GM12875 (cell line): ENCODE measurements around the gene RGR.

Source experiments
- H3K4me3 ChIP-seq: one replicate; pipeline ENCODE4 v1.5.1; 2011; ENCODE audit warnings: low read depth, low read length, control low read depth
- TF ChIP-seq, protein P1 (sequence below): IDR thresholded peaks from 2 replicates; pipeline ENCODE4 v1.5.1; 2011; ENCODE audit warnings: low read depth, mild to moderate bottlenecking, control low read depth, inconsistent platforms, low read length, moderate library complexity, borderline replicate concordance; ENCODE audit not compliant: insufficient read depth

The RGR gene

DNA sequence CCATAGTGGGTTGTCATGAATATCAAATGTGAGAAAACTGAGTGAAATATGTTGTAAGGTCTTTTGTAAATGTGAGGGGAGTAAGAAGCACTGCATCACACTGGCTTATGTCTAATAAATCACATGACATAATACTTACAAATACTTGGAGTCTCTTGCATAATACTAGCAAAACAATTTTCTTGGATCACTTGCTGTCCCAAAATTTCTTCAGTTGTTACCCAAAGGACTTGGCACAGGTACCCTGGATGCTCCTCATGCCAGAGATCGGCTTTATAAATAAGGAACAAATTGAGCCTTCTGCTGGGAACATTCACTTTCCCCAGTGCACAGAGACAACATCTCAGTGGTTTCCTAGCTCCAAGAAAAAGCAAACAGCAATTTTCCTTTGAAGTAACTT, 14.5 kb upstream of the RGR start:
- no peak overlapping the region for H3K4me3 ChIP-seq
- TF ChIP-seq, protein P1, sequence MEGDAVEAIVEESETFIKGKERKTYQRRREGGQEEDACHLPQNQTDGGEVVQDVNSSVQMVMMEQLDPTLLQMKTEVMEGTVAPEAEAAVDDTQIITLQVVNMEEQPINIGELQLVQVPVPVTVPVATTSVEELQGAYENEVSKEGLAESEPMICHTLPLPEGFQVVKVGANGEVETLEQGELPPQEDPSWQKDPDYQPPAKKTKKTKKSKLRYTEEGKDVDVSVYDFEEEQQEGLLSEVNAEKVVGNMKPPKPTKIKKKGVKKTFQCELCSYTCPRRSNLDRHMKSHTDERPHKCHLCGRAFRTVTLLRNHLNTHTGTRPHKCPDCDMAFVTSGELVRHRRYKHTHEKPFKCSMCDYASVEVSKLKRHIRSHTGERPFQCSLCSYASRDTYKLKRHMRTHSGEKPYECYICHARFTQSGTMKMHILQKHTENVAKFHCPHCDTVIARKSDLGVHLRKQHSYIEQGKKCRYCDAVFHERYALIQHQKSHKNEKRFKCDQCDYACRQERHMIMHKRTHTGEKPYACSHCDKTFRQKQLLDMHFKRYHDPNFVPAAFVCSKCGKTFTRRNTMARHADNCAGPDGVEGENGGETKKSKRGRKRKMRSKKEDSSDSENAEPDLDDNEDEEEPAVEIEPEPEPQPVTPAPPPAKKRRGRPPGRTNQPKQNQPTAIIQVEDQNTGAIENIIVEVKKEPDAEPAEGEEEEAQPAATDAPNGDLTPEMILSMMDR, result no peak

GRCh38 chr10:84232376-84232775, 12.5 kb upstream of the RGR start:
- H3K4me3 ChIP-seq, result no peak overlapping the region
- TF ChIP-seq, protein P1, result no peak

DNA sequence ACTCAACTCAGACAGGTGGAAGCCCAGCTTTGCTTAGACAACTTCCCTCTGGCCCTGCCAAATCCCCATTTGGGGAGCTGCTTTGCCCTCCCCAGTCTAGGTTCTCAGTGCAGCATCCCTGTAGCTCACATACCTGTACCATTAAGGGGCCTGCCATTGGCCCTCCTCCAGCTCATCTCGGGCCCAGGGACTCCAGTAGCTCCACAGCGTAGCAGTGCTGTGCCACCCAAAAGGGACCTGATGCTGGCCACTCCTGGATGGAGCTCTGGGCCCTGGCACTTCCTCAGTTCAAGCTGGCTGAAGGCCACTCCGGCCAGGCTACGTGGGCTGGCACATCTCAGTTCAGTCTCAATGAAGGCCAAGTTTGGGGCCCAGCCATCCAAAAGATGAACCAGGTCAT, 10.9 kb upstream of the RGR start:
- TF ChIP-seq, protein P1, result no peak
- no peak overlapping the region for H3K4me3 ChIP-seq

DNA sequence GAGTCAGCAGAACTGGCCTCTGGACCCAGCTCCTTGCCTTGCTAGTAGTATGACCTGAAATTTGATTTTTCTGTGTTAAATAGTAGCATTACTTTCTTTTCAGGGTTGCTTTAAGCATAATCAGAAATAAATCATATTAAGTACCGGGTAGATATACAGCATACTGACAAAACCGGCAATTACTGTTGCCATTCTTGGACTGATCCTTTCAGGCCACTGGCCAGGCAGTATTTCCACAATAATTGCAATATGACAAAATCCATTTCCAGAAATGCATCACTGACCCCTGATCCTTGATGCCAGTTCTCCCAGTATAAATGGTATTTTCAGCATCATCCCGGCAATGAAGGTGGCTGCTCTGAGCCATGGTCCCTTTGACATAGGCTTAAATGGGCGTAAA, 10.4 kb upstream of the RGR start:
- TF ChIP-seq, protein P1, result no peak
- no peak overlapping the region for H3K4me3 ChIP-seq

- H3K4me3 ChIP-seq, result no peak overlapping the region
- TF ChIP-seq, protein P1, result no peak
Observed at GRCh38 chr10:84235096-84235495, 9.8 kb upstream of the RGR start.

- TF ChIP-seq, protein P1, result no peak
- no peak overlapping the region for H3K4me3 ChIP-seq
Observed at GRCh38 chr10:84236807-84237198, 8.1 kb upstream of the RGR start.

DNA sequence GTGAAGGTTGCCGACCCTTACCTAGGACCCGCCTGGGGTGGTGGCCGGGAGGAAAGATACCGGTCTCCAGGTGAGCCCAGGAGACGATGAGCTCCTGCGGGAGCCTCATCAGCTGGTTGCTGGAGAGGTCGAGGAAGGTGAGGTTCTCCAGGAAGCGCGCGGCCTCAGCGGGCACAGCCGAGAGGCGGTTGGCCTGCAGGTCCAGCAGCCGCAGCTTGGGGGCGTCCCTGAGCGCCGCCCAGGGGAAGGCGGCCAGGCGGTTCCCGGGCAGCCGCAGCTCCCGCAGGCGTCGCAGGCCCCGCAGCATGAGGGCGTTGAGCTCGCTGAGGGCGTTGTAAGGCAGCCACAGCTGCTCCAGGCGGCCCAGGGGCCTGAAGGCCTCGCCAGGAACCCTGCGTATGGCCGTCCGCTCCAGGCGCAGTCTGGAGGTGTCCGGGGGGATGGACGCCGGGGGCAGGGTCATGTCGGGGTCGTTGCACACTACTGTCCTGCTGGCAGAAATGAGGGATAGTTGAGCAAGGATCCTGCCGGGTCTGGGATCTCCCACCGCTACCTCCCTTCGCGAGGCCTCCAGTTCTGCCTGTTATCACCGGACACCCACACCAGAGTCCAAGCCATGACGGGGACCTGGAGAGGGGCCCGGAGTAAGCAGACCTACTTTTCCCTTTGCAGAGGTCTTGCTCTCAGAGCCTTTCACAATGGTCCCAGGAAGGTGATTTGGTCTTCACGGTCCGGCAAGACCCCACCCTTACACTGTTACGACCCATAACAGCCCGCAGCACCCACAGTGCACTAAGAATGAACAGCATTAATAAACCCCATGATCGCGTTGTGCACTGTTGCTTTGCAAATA, 7.4 kb upstream of the RGR start:
- no peak overlapping the region for H3K4me3 ChIP-seq
- TF ChIP-seq, protein P1, result 0 out of 2 replicates have a peak, but pooled peaks have one; percentile 26
